HT-29 (cell line): ENCODE measurements around the gene PEPD. TPM values are rescaled to one million over a fixed set of nuclear protein-coding genes. Genes with fewer than 3 reads are reported as not detected.
A peak's percentile ranks its signal among the peaks of the same experiment; 100 is the strongest.

Source experiments
- DNase-seq: peaks from one replicate; pipeline ENCODE4 v3.0.0-alpha.2; 2015; ENCODE audit warnings: low spot score
- total RNA-seq: library from RNA; depleted of rRNA; stranded (reverse); fragments of >200 nt; shearing (Covaris generic); gene quantifications from 2 replicates; pipeline ENCODE4 v1.2.3, GENCODE V29; 2014

The PEPD gene
- total RNA-seq, 1 experiment from 2014 or later = 66.1 TPM

DNA sequence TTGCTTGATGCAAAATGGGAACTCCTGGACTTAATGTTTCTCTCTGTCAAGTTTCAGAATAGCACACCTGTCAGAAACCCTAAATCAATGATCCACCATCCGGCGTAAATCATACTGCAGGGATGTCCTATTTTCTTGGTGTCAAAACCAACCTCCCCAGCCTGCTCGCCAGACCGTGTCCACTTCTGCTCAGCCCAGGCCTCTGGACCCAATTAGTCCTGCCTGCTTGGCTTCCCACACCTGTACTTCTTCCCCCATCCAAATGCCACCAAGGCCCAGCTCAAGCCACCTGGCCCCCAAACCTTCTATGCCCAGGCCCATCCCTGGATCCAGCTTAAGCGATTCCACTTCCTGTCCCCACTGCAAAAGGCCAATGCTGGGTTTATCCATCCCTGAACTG lies 25.1 kb upstream of the PEPD start:
- no peak for DNase-seq

DNA sequence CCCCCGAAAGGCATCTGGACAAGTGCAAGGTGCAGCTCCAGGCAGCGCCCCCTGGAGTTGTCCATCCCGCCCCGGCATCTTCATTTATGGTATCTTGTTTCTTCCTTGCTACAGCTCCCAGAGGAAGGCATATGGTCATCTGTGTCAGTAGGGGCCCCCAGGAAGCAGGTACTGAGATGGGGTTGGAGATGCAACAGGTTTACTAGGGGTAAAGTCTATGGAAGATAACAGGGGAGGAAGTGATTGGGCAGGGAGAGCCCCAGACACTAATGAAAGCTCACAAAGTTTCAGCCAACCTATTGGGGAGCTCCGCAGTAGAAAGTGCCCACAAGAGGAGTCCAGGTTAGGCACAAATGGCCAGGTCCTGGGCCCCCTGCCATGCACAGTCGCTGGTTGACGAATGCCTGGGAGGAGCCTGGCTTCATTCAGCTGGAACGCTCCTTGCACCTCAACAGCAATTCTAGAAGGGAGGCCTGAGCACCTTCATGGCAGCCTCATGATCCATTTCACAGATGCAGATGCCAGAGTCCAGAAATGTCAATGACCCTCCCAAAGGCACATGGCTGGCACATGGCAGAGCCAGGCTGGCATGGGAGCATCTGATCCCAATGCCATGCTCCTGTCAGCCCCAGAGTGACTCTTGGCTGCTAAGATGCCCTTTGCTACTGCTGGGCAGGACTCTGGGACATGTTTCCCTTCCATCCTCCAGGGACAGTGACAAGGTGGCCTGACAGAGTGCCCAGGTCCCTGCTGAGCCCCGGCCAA lies 23.8 kb upstream of the PEPD start:
- DNase-seq = no peak

DNA sequence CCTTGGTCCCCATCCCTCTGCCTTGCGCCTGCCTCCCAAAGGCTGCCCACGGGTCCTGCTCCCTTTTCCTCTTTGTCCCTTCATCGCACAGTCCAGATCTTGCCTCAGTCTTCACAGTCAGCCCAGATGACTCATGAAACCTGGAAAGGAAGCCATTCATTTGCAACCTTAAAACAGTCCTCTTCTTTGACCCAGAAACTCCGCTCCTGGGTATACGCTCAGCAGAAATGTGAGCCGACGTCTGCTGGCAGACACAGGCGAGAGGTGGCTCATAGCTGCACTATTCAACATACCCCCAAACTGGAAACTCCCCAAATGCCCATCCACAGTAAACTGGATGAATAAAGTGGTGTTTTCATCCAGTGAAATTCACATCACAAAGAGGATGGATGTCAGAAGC lies 13.6 kb upstream of the PEPD start:
- DNase-seq = no peak

DNA sequence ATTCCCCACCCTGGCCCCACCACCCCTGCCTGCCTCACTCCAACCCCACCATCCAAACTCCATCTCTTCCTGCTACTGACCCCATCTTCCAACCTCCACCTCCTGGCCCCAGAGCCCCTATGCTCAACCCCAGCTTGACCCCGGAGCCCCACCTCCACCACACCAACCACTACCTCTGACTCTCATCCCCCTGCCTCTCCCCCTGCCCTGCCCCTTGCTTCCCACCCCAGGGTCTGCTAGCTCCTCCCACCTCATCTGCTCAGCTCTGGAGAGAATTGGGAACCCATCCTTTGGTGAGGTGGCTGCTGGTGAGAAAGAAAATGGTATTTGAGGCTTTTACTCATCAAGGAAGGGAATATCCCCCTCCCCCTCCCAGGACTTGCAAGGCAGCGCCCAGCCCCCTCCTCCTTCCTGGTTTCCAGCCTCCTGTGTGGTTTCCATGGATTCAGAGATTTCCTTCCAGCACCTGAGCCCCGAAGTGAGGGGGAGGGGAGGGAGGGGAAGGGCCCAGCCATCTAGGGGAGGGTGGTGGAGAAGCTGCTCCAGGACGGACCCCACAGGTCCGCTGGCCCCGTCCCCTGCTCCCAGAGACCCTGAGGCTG lies 11.4 kb upstream of the PEPD start:
- no peak for DNase-seq

DNA sequence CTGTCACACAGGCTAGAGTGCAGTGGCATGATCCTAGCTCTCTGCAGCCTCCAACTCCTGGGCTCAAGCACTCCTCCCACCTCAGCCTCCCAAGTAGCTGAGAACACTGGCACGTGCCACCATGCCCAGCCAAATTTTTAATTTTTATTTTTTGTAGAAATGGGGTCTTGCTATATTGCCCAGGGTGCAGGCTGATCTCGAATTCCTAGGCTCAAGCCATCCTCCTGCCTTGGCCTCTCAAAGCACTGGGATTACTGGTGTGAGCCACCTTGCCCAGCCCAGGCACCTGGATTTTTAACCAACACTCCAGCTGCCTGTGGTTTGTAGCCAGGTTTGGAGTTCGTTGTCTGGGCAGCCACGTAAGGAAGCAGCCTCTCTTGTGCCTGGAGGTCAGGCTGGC lies 9.3 kb upstream of the PEPD start:
- DNase-seq = no peak

DNA sequence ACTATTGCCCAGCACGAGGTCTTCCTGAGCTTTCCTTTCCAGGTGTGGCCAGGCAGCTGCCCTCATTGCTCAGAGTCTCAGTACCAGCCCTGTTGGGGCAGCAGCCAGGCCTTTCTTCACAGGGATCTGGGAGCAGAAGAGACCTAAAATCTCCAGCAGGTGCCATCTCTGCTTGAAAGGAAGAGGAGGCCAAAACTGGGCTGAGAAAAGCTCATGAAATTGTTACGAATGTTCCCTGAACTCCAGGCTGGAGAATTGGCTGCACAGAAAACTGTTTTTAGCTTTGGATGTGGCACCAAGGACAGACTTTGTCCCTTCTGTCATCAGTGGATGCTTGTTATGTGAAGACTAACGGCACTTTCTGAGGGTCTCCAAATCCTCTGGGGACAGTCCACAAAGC lies 8.7 kb upstream of the PEPD start:
- DNase-seq = no peak

DNA sequence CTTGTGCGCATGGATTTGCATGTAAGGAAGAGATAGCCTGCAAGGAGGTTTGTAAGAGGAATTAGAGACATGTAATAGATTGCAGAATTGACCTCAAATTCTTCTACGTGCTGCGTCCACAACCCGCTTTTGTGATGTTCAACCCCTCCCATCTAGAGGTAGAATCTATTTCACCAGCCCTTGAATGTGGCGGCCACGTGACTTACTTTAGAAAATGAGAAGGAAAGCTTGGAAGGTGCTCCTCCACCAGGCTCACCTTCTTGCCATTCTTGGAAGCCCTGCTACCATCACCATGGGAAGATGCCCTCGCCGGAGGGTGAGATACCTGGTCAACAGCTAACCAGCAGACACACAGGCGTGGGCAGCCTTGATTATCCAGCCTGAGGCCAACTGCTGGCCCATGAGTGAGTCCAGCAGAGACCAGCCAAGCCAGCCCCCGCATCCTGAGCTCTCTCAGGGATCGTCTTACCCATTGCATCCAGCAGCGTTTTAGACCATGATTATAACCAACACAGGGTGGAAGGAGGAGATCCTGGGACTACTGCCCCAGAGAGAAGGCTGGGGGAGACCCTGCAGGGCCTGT lies 7.6 kb upstream of the PEPD start:
- no peak for DNase-seq

DNA sequence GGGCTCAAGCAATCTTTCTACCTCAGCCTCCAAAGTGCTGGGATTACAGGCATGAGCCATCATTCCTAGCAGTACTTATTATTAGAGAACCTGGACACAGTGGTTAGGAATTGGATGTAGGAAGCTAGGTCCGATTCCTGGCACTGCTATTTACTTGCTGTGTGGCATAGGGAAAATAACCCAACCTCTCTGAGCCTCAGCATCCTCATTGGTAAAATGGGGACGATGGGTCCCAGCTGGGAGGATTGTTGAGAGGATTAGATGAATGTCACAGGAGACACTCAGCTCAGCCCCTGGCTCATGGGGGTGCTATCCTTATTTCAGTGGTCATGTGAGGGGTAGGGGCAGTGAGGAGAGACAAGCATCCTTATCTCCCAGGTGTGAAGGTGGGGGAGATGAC lies 6.8 kb upstream of the PEPD start:
- DNase-seq = no peak

DNA sequence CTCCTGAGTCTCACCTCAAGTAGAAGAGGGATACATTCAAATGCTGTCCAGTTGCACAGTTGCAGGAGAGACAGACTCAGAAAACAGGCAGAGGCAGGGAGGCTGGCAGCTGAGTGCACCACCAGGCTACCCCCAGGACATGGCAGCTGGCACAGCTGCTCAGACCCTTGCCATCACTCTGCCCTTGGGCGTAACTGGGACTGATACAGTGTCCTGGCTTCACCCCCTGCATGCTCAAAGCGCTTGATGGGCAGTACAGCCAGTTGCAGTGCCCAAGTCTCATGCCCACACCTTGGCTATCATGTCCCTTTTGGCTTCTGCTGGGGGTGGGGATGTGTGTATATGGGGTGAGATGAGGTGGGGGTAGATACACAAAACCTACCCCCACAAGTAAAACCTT lies 5.5 kb upstream of the PEPD start:
- DNase-seq = no peak

DNA sequence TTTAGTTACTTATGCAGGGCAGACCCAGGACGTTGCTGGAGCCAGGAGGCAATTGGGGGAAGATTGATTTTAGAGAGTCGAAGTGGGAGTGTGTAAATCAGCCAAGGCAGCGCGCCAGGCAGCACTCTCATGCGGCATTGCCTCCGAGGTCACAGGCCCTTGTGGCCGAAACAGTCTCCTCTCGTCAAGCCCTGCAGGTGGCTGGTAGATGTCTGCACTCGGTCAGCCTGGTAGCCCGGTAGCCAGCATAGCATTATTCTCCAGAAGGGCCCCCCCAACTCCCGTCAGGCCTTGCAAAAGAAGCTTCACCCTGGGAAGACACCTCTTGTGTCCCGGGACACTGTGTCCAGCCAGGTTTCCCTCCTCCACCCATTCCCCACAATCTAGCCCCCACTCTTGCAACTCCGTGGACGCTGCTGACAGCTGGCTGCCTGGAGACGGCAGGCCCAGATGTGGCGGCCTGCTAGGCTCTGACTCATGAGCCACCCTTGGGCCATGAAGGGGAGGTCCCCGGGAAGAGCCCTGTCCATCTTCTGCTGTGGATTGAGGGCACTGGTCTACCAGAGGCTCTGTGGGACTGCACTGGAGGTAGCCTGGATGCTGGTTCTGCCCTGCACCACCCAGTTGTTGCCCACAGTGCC lies 2.6 kb upstream of the PEPD start:
- DNase-seq = no peak

DNA sequence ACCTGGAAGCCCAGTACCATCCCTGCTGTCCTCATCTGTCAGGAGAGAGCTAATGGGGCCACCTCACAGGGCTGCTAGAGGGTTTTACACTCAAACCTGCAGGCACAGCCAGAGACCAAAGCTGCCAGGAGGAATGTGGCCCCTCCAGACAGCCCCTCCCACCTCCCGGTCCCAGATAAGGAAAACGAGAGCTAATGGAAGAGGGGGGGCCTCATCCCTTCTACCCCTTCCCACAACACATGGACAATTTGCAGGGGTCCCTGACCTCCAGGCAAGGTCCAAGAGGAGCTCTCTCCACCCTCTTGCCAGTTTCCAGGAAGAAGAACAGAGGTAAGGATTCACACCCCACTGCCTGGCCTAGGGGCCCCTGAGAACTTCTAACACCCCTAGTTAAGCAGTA lies 1.6 kb upstream of the PEPD start:
- no peak for DNase-seq

DNA sequence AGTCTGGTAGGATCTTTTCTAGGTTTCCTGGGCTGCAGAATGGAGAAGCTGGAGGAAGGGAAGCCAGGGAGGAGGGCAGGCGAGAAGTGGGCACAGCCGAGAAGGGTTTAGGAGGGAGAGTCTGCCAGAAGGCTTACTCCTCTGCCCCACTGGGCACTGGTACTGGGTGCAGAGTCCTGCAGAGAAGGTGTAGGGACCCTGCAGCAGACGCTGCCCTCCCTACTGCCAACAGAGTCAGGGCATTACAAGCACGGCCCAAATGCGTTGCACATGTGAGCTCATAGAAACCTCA lies 726 bp upstream of the PEPD start:
- DNase-seq = no peak

DNA sequence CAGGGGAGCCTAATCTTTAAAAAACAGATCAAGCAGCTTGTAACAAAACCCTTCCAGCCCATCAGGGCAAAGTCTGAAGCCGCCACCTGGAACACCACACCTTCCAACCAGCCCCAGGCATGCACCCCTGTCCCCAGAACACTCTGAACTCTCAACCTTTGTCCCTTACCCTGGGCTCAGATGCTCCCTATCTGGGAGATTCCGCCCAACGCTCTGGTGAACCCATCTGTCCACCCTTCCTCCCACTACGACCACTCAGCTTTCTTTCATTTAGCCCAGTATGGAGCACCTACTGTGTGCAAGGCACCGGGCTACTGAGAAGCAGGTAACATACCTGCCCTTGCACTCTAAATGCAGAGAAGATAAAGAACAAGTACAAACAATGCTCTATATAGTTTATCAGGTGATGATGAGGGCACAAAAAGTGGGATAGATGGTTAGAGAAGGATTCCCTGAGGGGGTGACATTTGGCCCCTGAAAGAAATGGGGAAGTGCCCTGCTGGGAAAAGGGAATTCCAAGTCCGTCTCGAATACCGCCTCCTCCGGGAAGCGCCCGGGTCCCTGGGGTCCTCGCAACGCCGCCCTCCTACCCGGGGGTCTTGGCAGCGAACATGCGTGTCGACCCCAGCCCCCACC lies 629 bp downstream of the PEPD start:
- DNase-seq = no peak

DNA sequence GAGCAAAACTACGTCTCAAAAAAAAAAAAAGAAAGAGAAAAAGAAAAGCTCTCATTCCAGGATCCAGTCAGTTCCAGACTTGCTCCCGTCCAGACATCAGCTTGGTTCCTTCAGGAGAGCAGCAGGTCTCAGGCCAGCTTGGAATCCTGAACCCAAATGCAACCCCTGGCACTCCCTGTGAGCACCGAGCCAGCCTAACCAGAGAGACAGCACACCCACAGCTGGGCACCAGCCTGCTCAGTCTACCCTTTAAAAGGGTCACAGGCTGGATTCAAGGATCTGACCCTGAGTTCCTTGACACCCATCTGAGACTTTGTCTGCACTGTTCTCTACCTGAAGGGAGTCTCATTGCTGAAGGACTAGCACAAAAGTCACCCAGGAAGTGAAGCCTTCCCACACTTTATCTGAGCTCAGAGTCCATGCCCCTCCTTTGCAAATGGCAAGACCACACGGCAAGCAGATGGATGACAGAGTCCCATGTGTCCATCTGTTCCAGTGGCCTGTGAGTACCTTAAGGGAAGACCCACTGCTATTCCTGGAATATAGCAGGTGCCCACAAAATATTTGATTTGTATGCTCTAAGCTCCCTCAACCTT lies 1.4 kb downstream of the PEPD start:
- no peak for DNase-seq

DNA sequence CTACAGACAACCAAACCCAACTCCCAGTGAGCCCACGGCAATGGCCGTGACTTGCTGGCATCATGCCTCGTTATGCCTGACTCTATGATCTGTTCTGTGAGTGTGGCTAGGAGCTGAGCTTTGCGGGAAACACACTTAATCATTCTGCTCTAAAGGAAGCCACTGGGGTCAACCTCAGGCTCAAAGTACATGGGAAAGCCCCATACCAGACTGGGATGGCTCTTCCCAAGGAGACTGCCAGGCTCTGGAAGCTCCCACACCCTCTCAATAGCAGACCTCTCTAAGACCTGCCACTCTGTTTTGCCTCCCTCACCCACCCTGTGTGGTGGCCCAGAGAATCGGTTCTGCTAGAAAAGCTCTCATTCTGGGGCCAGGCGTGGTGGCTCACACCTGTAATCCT lies 2.2 kb downstream of the PEPD start:
- DNase-seq = no peak

DNA sequence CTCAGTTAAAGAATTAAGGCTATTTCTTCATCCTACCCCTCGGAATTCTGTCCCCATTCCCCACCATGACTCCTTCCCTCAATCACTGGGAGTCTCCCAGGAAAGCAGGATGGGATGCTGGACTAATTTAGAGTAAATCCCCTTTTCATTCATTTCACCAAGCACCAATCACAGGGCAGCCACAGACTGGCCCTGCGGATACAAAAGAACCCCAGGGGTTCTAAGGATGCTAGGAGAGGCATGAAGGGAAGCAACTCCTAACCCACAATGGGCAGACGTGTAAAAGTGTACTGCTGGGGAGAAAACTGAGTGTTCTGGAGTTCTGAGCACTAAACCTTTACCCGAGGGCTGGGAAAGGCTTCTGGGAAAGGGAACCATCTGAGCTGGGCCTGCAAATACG lies 3.0 kb downstream of the PEPD start:
- no peak for DNase-seq

DNA sequence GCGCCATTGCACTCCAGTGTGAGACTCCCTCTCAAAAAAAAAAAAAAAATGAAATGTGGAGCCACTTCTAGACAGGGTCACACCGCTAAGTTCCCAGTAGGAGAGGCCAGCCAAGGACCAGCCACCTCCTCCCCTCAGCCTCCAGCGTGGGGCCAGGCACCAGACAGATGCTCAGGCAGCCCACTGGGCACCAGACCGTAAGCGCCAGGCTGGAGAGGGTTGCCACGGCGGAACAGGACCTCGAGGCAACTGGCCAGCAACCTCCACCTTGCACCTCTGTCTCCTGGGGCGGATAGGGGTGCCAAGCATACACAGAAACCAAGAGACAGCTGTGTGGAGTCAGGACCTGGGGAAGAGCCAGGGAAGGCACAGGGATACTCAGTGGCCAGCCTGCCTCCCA lies 3.7 kb downstream of the PEPD start:
- no peak for DNase-seq

DNA sequence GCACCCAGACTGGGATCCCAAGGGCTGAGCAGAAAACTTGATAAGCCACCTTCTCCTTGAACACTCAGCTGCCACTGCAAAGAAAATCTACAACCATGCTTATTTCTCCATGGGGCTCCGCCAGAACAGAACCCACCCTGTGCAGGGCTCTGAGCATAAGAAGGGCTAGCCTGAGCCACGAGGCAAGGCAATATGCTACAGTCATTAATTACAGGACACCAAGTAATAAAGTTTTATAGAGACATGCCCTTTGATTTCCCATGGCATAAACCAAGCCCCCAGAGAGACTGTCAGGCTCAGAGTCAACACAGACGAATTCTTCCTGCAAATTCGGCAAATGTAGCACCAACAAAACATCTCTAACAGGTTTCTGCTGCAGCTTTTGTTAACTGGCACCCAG lies 5.7 kb downstream of the PEPD start:
- no peak for DNase-seq

DNA sequence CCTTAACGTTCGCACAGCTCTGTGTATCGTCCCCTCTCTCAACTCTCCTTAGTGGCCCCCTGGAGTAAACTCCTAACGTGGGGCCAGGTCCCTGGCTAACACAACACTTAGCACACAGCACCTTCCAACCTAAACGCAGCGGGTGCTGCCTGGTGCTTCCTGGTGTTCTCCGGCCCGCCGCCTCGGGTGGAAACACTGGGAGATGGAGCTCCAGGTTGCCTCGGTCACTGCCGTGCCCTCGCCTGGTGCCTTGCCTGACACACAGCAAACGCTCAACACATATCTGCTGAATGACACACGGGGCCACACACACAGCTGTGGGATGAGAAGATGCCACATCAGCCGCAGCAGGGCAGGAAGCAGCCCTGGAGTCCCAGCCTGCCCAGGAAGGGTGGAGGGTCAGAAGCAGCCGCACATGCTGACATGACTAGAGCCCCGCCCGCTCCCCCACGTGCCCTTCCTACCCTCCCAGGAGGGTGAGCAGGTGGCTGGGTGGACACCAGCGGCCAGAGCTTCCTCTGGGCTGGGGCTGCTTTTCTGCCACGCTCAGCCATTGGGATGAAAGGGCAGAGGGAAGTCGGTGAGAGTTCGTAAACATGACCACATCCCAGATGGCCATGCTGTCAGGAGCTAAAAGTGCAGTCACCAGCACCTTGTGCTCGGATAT lies 6.6 kb downstream of the PEPD start:
- peak; percentile 23 for DNase-seq

DNA sequence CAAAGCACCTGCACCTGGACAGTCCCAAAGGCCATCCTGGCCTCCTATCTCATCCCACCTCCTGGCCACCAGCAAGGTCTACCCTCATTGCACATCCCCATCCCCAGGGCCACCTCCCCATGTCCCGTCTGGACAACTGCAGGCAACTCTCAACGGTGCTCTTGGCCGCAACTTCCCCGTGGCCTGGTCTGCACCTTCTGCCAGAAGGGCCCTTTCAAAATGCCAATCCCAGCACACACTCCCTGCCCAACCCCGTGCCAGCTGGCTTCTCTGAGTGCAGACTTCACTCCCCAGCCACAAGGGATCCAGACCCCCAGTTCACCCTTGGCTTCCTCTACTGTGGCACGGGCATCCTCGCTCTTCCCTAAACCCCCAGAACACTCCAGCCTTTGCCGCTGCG lies 8.2 kb downstream of the PEPD start:
- DNase-seq = no peak

DNA sequence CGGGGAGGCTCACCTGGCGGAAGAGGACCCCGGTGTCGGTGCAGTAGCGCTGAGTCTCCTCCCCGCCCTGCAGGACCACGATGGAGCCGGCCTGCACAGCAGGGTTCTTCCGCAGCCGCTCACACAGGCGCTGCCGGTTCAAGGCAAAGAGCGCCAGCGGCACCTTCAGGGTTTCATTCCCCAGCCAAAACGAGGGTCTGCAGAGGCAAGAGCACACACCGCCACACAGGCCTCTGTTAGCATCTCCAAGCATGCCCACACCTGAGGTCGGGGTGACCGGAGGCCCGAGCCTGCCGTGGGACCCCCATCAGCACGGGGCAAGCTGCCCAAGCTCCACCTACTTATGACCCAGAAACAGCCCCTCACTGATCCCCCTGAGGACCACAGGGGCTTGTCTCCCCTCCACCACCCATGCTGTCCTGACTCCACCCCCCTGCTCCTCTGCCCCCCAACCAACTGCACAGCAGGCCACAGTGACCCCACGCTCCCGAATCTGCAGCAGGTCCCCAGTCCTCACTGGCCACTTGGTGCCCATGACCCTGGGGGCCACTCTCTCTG lies 8.9 kb downstream of the PEPD start:
- DNase-seq = no peak
